ENCODE results near the gene TNPO3. TPM values are rescaled to one million over a fixed set of nuclear protein-coding genes. Genes with fewer than 3 reads are reported as not detected.

TNPO3 gene
- total and polyA plus RNA-seq, 10 of the 15 experiments (the other 5 are each of a cell fraction or from before 2014, with no cell fraction given): 17.6 to 91.8 (median 65.9) TPM

GRCh38 chr7:128933180-128933891 is 121.6 kb downstream of the TNPO3 start (continued):
- TF ChIP-seq BMI1 (IDR thresholded peaks at IDR 0.05; ENCODE audit: borderline replicate concordance) (no peak), IKZF2 (IDR thresholded peaks at IDR 0.05) (peak; percentile 66 to 67; a peak in 2 of 4 replicates), PML (IDR thresholded peaks at IDR 0.05; ENCODE audit: low read length) (no peak), CTCF (IDR thresholded peaks at IDR 0.05 in 2 of 3, conservative IDR thresholded peaks at IDR 0.05 in 1 of 3; ENCODE audit: control insufficient read depth in 2 of 3, extremely low read depth in 1 of 3, insufficient read depth in 1 of 3, low read depth in 3 of 3, low read length in 3 of 3) (no peak), POU2F2 (IDR thresholded peaks at IDR 0.05; ENCODE audit: borderline replicate concordance, low read depth, low read length) (peak; percentile 22; the same call in 1 of the 3 replicates), EP300 (IDR thresholded peaks at IDR 0.05; ENCODE audit: borderline replicate concordance in 1 of 2, control insufficient read depth in 1 of 2, low read depth in 2 of 2, low read length in 2 of 2) (no peak; a peak in 1 of 4 replicates), JUNB (IDR thresholded peaks at IDR 0.05) (no peak), ATF2 (IDR thresholded peaks at IDR 0.05; ENCODE audit: low read length) (no peak), TAF1 (IDR thresholded peaks at IDR 0.05; ENCODE audit: borderline replicate concordance, low read depth, low read length) (peak; percentile 69), SMARCA5 (IDR thresholded peaks at IDR 0.05) (no peak), MAX (IDR thresholded peaks at IDR 0.05; ENCODE audit: low read depth, low read length) (peak; percentile 94), ZBTB11 (CRISPR knock-in tag; IDR thresholded peaks at IDR 0.05) (no peak), MTA2 (IDR thresholded peaks at IDR 0.05; ENCODE audit: low read depth) (no peak), DPF2 (IDR thresholded peaks at IDR 0.05) (peak; percentile 38; the same call in 1 of the 2 replicates), MXI1 (IDR thresholded peaks at IDR 0.05; ENCODE audit: low read depth, low read length) (peak; percentile 81), ZNF384 (IDR thresholded peaks at IDR 0.05; ENCODE audit: borderline replicate concordance, low read depth, low read length) (no peak), TCF7 (IDR thresholded peaks at IDR 0.05; ENCODE audit: borderline replicate concordance) (no peak), CREM (IDR thresholded peaks at IDR 0.05; ENCODE audit: low read depth) (no peak), NBN (IDR thresholded peaks at IDR 0.05) (no peak), IRF3 (IDR thresholded peaks at IDR 0.05) (no peak), MEF2B (IDR thresholded peaks at IDR 0.05; ENCODE audit: partially characterized antibody, poor library complexity, severe bottlenecking) (no peak)
